HCT116 (cell line): ENCODE data around the gene STAM.

Source experiments
- CTCF ChIP-seq, 3 experiments: fragments of 200-600 bp in 1 of 3; sonication (generic) in 1 of 3; IDR thresholded peaks in 2 of 3; conservative IDR thresholded peaks in 1 of 3; 2 replicates each; pipeline ENCODE4 v1.5.1; 2012 to 2017; ENCODE audit warnings: low read depth in 2 of 3, low read length in 2 of 3, antibody characterized with exemption in 1 of 3, borderline replicate concordance in 1 of 3, control low read depth in 1 of 3, mild to moderate bottlenecking in 1 of 3, mixed read lengths in 1 of 3, mixed run types in 1 of 3, moderate library complexity in 1 of 3; ENCODE audit not compliant: insufficient read depth in 1 of 3
- EGR1 ChIP-seq: IDR thresholded peaks from 2 replicates; pipeline ENCODE4 v1.6.1; 2012; ENCODE audit warnings: low read depth
- JUND ChIP-seq: IDR thresholded peaks from 2 replicates; pipeline ENCODE4 v1.6.1; 2012
- POLR2A ChIP-seq: IDR thresholded peaks from 2 replicates; pipeline ENCODE4 v1.7.0; 2011; ENCODE audit warnings: borderline replicate concordance; ENCODE audit not compliant: insufficient read depth, insufficient read length; ENCODE audit errors: extremely low read depth
- POLR2AphosphoS5 ChIP-seq: IDR thresholded peaks from 2 replicates; pipeline ENCODE4 v1.6.1; 2011; ENCODE audit warnings: mild to moderate bottlenecking, low read depth, low read length, moderate library complexity
- ZNF274 ChIP-seq: fragments of 200-500 bp; sonication (Bioruptor generic); IDR thresholded peaks from 2 replicates; pipeline ENCODE4 v1.6.1; 2014; ENCODE audit warnings: mild to moderate bottlenecking, low read depth, low read length, inconsistent platforms

GRCh38 chr10:17743437-17743836 lies 99.5 kb downstream of the STAM start:
- no peak for TF ChIP-seq CTCF (IDR thresholded peaks at IDR 0.05 in 2 of 3, conservative IDR thresholded peaks at IDR 0.05 in 1 of 3; ENCODE audit: borderline replicate concordance in 1 of 3, insufficient read depth in 1 of 3, low read depth in 2 of 3, low read length in 2 of 3)
- TF ChIP-seq EGR1 = no peak
- no peak for TF ChIP-seq JUND
- no peak for TF ChIP-seq POLR2A
- TF ChIP-seq POLR2AphosphoS5 = no peak
- no peak for TF ChIP-seq ZNF274
